ENCODE results near the gene EML3. TPM values are rescaled to one million over a fixed set of nuclear protein-coding genes. Genes with fewer than 3 reads are reported as not detected.

EML3 gene
- total and polyA plus RNA-seq, 2 of the 8 experiments (the other 6 are each of a cell fraction or from before 2014, with no cell fraction given) = 19.2 to 29.9 TPM

- H2BK12ac ChIP-seq (ENCODE audit: low read depth, low read length) = no peak overlapping the region
- 0 out of 2 replicates have a peak overlapping the region, but pooled peaks have one; percentile 35 for H2BK5ac ChIP-seq (ENCODE audit: low read depth, low read length)
- H2AFZ ChIP-seq (ENCODE audit: low read length) = no peak overlapping the region
- no peak overlapping the region for H3K4ac ChIP-seq (replicated peaks; ENCODE audit: insufficient read length, low read depth, low read length)
- H3K9ac ChIP-seq (replicated peaks in 1 of 4; ENCODE audit: extremely low read depth in 1 of 4, low read depth in 3 of 4, low read length in 3 of 4) = peak overlapping the region in 1 of 4 experiments; percentile 81; a peak in 1 of 7 replicates
- H3K79me2 ChIP-seq (ENCODE audit: control insufficient read depth in 1 of 2, insufficient read depth in 2 of 2, low read length in 2 of 2) = peaks cover 0 to 34% of the 10 kb centered on the region in 2 experiments
- FAIRE-seq (no peak), DNase-seq (ENCODE audit: low read depth in 1 of 2, low spot score in 2 of 2) (no peak)
- H3K23ac ChIP-seq (ENCODE audit: insufficient read length) = no peak overlapping the region
- no peak overlapping the region for H3K18ac ChIP-seq (ENCODE audit: extremely low read depth, low read length)
- H3K4me1 ChIP-seq (replicated peaks in 1 of 4; ENCODE audit: control insufficient read depth in 3 of 4, insufficient read depth in 4 of 4, low read length in 3 of 4) = peaks cover 0 to 11% (median 7%) of the 10 kb centered on the region in 4 experiments; a peak in 4 of 7 replicates
- H2BK120ac ChIP-seq (replicated peaks; ENCODE audit: low read depth, low read length) = no peak overlapping the region
- no peak overlapping the region for H2AK5ac ChIP-seq (ENCODE audit: low read depth, low read length)
- peak overlapping the region; percentile 79 to 85 for H3K4me2 ChIP-seq (ENCODE audit: insufficient read depth in 1 of 2, low read depth in 2 of 2, low read length in 2 of 2)
- H3K27ac ChIP-seq (ENCODE audit: low read depth, low read length) = no peak overlapping the region
- no peak overlapping the region for H3K56ac ChIP-seq (replicated peaks; ENCODE audit: insufficient read length, low read depth, low read length)
- H4K91ac ChIP-seq (replicated peaks; ENCODE audit: insufficient read length, low read length) = no peak overlapping the region
- H3K9me3 ChIP-seq (ENCODE audit: insufficient read depth in 2 of 2, low read depth in 1 of 2, low read length in 1 of 2) = no peaks in the 10 kb centered on the region
- peaks cover 13% of the 10 kb centered on the region for H3K23me2 ChIP-seq (ENCODE audit: low read depth, low read length)
- peak overlapping the region; percentile 50 to 93 (median 84); a peak in 5 of 8 replicates for H3K4me3 ChIP-seq (ENCODE audit: extremely low read depth in 1 of 4, insufficient read depth in 2 of 4, low read depth in 3 of 4, low read length in 4 of 4)
- H3K79me1 ChIP-seq (ENCODE audit: low read depth, low read length) = 0 out of 2 replicates have a peak, but pooled peaks cover 4% of the 10 kb centered on the region
- no peaks in the 10 kb centered on the region for H3K27me3 ChIP-seq (replicated peaks in 1 of 4; ENCODE audit: control insufficient read depth in 3 of 4, extremely low read depth in 1 of 4, insufficient read depth in 3 of 4, low read length in 3 of 4)
- H2BK15ac ChIP-seq (ENCODE audit: low read length) = no peak overlapping the region
- no peak overlapping the region for H3K14ac ChIP-seq (ENCODE audit: insufficient read length)
- H4K20me1 ChIP-seq (replicated peaks in 1 of 2; ENCODE audit: control insufficient read depth in 1 of 2, insufficient read depth in 2 of 2, low read length in 2 of 2) = peaks cover 0 to 16% of the 10 kb centered on the region in 2 experiments
- ChIA-PET POLR2A (ENCODE audit: partially characterized antibody) (interaction anchor here (0.6 to 20.7 kb wide), 15 partner anchors 13 to 231 kb away, joined by 3 to 336 read pairs (median 9); partner anchors contain the start of genes B3GAT3, BSCL2, C11orf98 and CSKMT), CTCF (ENCODE audit: partially characterized antibody) (interaction anchor here (0.7 to 1.9 kb wide), 9 partner anchors 11 to 180 kb away, joined by 3 to 11 read pairs (median 4); partner anchors contain the start of gene EML3)
- H4K5ac ChIP-seq (ENCODE audit: insufficient read length, low read depth, low read length) = no peak overlapping the region
- peak overlapping the region; percentile 87 for H4K8ac ChIP-seq (ENCODE audit: extremely low read depth, insufficient read depth, low read length)
- H3K36me3 ChIP-seq (ENCODE audit: control insufficient read depth in 2 of 4, insufficient read depth in 4 of 4, low read length in 3 of 4) = peaks cover 23 to 41% (median 35%) of the 10 kb centered on the region in 4 experiments
- H2BK20ac ChIP-seq (ENCODE audit: low read length) = no peak overlapping the region
- WGBS, 2 experiments (ENCODE audit: extremely low coverage in 1 of 2, insufficient coverage in 1 of 2, insufficient read length in 1 of 2, insufficient replicate concordance in 2 of 2, low coverage in 1 of 2, low lambda C conversion rate in 2 of 2, missing lambda C conversion rate in 1 of 2) = 91% methylated on average over 17 of the region's 17 CpGs; no CpG with 5 or more reads in 1 of the 2 experiments
- no peak for TF ChIP-seq SRF (IDR thresholded peaks at IDR 0.05; ENCODE audit: low read depth, low read length)
- TF ChIP-seq BACH1 (IDR thresholded peaks at IDR 0.05; ENCODE audit: low read length) = no peak
- TF ChIP-seq ATF3 (IDR thresholded peaks at IDR 0.05; ENCODE audit: insufficient read depth, low read depth, low read length) = no peak
- no peak for TF ChIP-seq SIN3A (conservative IDR thresholded peaks at IDR 0.05 in 1 of 2, IDR thresholded peaks at IDR 0.05 in 1 of 2; ENCODE audit: low read depth in 1 of 2, low read length in 2 of 2)
- TF ChIP-seq FOSL1 (IDR thresholded peaks at IDR 0.05; ENCODE audit: insufficient read depth, low read depth, low read length) = no peak
- TF ChIP-seq KDM1A (IDR thresholded peaks at IDR 0.05; ENCODE audit: borderline replicate concordance, low read length) = no peak
- TF ChIP-seq JUN (IDR thresholded peaks at IDR 0.05; ENCODE audit: low read depth, low read length) = no peak
- no peak for TF ChIP-seq RAD21 (IDR thresholded peaks at IDR 0.05 in 1 of 2, conservative IDR thresholded peaks at IDR 0.05 in 1 of 2; ENCODE audit: low read depth in 2 of 2, low read length in 2 of 2)
Measured at GRCh38 chr11:62575156-62575555, 37.4 kb downstream of the EML3 start.
